CD4-positive, alpha-beta T cell treated with Interferon alpha-2 for 1 hour (primary cell): Measurements from ENCODE around the gene MSL2.
A peak's percentile ranks its signal among the peaks of the same experiment; 100 is the strongest.
"Not testable (repeated sequence)": the region's sequence is repeated elsewhere in the genome, so short reads cannot be mapped to it uniquely, and the experiment has no call there.

Experiments used
- DNase-seq, 2 donors: peaks; one replicate each; pipeline ENCODE4 v3.0.0-alpha.2; 2020 to 2022

MSL2 gene

GRCh38 chr3:136192195-136192594, 3.9 kb downstream of the MSL2 start:
- not testable (repeated sequence) for DNase-seq

- DNase-seq: no peak
Observed at GRCh38 chr3:136189859-136190617, 6.1 kb downstream of the MSL2 start.

GRCh38 chr3:136189043-136189442, 7.1 kb downstream of the MSL2 start:
- DNase-seq: no peak

GRCh38 chr3:136187868-136188267, 8.3 kb downstream of the MSL2 start:
- DNase-seq: no peak

GRCh38 chr3:136186846-136187245, 9.3 kb downstream of the MSL2 start:
- DNase-seq: no peak

- peak; percentile 9 to 29 for DNase-seq
Observed at GRCh38 chr3:136186344-136186743, 9.8 kb downstream of the MSL2 start.

- DNase-seq: no peak
Observed at GRCh38 chr3:136184703-136185102, 11.4 kb downstream of the MSL2 start.

- no peak for DNase-seq
Observed at GRCh38 chr3:136181741-136182140, 14.4 kb downstream of the MSL2 start.

- no peak for DNase-seq
Observed at GRCh38 chr3:136177876-136178275, 18.3 kb downstream of the MSL2 start.

GRCh38 chr3:136173939-136174490, 22.1 kb downstream of the MSL2 start:
- no peak for DNase-seq

GRCh38 chr3:136171097-136171542, 25.0 kb downstream of the MSL2 start:
- DNase-seq: no peak

GRCh38 chr3:136168236-136168635, 27.9 kb downstream of the MSL2 start:
- not testable (repeated sequence) for DNase-seq

GRCh38 chr3:136166507-136166906, 29.6 kb downstream of the MSL2 start:
- no peak for DNase-seq

GRCh38 chr3:136163607-136164006, 32.5 kb downstream of the MSL2 start:
- DNase-seq: not testable (repeated sequence)

GRCh38 chr3:136162322-136162721, 33.8 kb downstream of the MSL2 start:
- DNase-seq: no peak

GRCh38 chr3:136161516-136161915, 34.6 kb downstream of the MSL2 start:
- no peak for DNase-seq

- no peak for DNase-seq
Observed at GRCh38 chr3:136152963-136153362, 43.2 kb downstream of the MSL2 start.

GRCh38 chr3:136152176-136152843, 43.8 kb downstream of the MSL2 start:
- DNase-seq: no peak

GRCh38 chr3:136151219-136151618, 44.9 kb downstream of the MSL2 start:
- DNase-seq: no peak

- DNase-seq: no peak
Observed at GRCh38 chr3:136149667-136150066, 46.5 kb downstream of the MSL2 start.

GRCh38 chr3:136146981-136147729, 49.0 kb downstream of the MSL2 start:
- no peak for DNase-seq

GRCh38 chr3:136144397-136144796, 51.7 kb downstream of the MSL2 start:
- not testable (repeated sequence) for DNase-seq

- no peak for DNase-seq
Observed at GRCh38 chr3:136142592-136142991, 53.5 kb downstream of the MSL2 start.
